GM11168 (cell line): ENCODE data around the gene PXDC1.
"Not testable (repeated sequence)": the region's sequence is repeated elsewhere in the genome, so short reads cannot be mapped to it uniquely, and the experiment has no call there.

Experiments used
- in situ Hi-C: fragments of 300-500 bp; cut with MboI; formaldehyde crosslinking; loops from one replicate; pipeline ENCODE4 v1.12.0; 2022; ENCODE audit warnings: low sequenced_read_pairs; ENCODE audit not compliant: unreplicated experiment

Gene PXDC1

GRCh38 chr6:3695065-3695817, 56.3 kb downstream of the PXDC1 start:
- in situ Hi-C loops = no loop called here

- in situ Hi-C loops = no loop called here
Measured at GRCh38 chr6:3693831-3694230, 57.7 kb downstream of the PXDC1 start.

- in situ Hi-C loops = no loop called here
Measured at GRCh38 chr6:3690506-3690905, 61.0 kb downstream of the PXDC1 start.

GRCh38 chr6:3687847-3688246, 63.7 kb downstream of the PXDC1 start:
- in situ Hi-C loops = no loop called here

- in situ Hi-C loops = no loop called here
Measured at GRCh38 chr6:3683331-3683730, 68.2 kb downstream of the PXDC1 start.

GRCh38 chr6:3678946-3679345, 72.6 kb downstream of the PXDC1 start:
- in situ Hi-C loops = no loop called here

GRCh38 chr6:3677751-3678150, 73.8 kb downstream of the PXDC1 start:
- in situ Hi-C loops = not testable (repeated sequence)

- in situ Hi-C loops = not testable (repeated sequence)
Measured at GRCh38 chr6:3677351-3677750, 74.2 kb downstream of the PXDC1 start.
